ENCODE measurements around the gene DOCK4. TPM values are rescaled to one million over a fixed set of nuclear protein-coding genes. Genes with fewer than 3 reads are reported as not detected.

DOCK4 gene
- total and polyA plus RNA-seq, 9 donors = 8.2 to 14.0 (median 10.0) TPM

DNA sequence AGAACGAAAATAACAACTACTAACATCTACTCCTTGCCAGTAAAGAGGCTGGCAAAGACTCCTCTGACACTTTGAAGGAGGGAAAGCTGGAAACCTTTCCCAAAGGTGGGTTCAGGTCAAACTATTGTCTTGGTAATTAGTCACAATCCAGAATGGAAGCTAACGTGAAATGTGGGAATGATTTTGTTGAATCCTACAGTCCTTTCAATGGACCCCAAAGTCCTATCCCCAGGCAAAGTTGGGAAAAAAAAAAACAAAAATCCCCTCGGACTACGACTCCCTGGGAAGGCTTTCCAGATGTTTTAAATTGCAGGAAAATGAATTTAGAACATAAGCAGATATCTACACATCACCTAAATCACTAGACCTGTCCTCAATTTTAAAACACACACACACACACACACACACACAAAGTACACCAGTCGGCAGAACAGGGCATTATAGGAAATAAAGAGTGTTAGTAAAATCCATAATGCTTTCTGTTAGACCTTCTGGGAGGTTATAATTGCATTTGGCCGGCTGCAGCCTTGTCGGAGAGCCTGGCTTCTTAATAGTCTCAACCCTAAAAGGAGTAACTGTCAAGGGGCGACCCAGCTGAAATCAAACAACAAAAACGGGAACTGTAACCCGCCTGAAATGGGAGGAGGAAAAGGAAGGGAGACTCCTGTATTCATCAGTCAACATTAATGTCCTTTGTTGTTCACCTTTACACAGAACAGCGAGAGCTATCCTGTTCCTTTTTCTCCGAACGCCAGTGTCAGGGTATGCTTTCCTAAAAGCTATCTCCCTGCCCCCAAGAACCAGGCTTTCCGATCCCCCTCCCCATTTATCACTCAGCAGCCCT lies 1.5 kb downstream of the DOCK4 start:
- no peaks in the 10 kb centered on the region for H3K9me3 ChIP-seq (replicated peaks; ENCODE audit: control insufficient read depth, low read depth, low read length)
- peaks cover 5% of the 10 kb centered on the region for H3K27me3 ChIP-seq (ENCODE audit: control insufficient read depth, insufficient read depth, low read length)
- peak overlapping the region; percentile 70 for H3K27ac ChIP-seq (ENCODE audit: low read length)
- peak; percentile 50 for DNase-seq
- peak overlapping the region; percentile 97 for H3K4me3 ChIP-seq (ENCODE audit: low read length)
- no peaks in the 10 kb centered on the region for H3K36me3 ChIP-seq (ENCODE audit: control insufficient read depth, insufficient read depth, low read length)
- peaks cover 7% of the 10 kb centered on the region for H3K4me1 ChIP-seq (ENCODE audit: control insufficient read depth, insufficient read depth, low read length)
- 0% methylated on average over 3 of the region's 14 CpGs for WGBS (ENCODE audit: insufficient coverage)

DNA sequence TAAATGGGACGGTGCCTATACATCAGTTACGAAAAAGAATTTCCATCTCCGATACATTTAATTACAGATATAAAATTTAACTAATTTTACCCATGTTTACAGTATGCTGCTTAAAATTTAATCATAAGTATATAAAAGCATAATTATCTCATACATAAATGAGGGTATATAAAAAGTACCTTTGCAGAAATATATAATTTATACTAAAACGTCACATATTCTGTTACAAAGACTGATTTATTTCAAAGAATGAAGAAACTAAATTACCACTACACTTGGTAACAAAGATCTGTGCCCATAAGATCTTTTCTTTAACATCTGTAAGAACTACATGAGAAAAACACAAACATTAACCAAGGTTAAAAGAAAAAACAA lies 2.8 kb downstream of the DOCK4 start:
- H3K4me3 ChIP-seq (ENCODE audit: low read length) = no peak overlapping the region
- H3K27me3 ChIP-seq (ENCODE audit: control insufficient read depth, insufficient read depth, low read length) = peaks cover 5% of the 10 kb centered on the region
- H3K9me3 ChIP-seq (replicated peaks; ENCODE audit: control insufficient read depth, low read depth, low read length) = no peaks in the 10 kb centered on the region
- H3K36me3 ChIP-seq (ENCODE audit: control insufficient read depth, insufficient read depth, low read length) = no peaks in the 10 kb centered on the region
- H3K27ac ChIP-seq (ENCODE audit: low read length) = no peak overlapping the region
- H3K4me1 ChIP-seq (ENCODE audit: control insufficient read depth, insufficient read depth, low read length) = peaks cover 7% of the 10 kb centered on the region
- WGBS (ENCODE audit: insufficient coverage) = no CpG with 5 or more reads among the region's 4 CpGs
- DNase-seq = no peak

DNA sequence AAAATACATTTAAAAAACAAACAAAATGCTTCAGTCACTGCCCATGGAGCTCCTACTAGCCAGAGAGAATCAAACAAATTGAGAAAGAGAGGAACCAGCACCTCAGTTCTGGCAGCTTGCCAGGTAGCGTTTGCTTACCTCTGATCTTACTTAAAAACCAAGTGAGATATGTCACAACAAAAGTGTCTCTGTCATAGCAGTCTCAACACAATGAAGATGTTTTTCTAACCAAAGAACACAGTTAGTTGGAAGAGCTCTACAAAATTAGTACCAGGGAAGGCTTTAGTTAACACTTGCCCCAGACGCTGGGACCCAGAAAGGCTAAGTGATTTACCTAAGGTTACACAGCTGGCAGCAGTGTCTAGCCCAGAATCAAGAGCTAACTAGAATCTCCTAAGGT lies 3.4 kb downstream of the DOCK4 start:
- peak; percentile 22 for DNase-seq
- peaks cover 7% of the 10 kb centered on the region for H3K4me1 ChIP-seq (ENCODE audit: control insufficient read depth, insufficient read depth, low read length)

DNA sequence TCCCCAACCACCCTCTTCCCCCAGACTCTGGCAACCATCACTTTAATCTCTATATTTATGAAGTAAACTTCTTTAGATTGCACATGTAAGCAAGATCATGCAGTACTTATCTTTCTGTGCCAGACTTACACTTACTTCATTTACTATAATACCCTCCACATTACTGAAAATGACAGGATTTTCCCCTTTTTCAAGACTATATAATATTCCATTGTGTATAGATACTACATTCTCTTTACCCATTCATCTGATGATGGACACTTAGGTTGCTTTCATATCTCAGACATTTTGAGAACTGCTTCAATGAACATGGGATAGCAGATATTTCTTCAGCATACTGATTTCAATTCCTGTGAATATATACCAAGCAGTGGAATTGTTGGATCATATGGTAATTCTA lies 4.4 kb downstream of the DOCK4 start:
- Histone ChIP-seq H3K27me3 (ENCODE audit: control insufficient read depth, insufficient read depth, low read length) (peaks cover 5% of the 10 kb centered on the region), H3K4me1 (ENCODE audit: control insufficient read depth, insufficient read depth, low read length) (peaks cover 7% of the 10 kb centered on the region), H3K4me3 (ENCODE audit: low read length) (no peak overlapping the region)

More for the DNA sequence above, 3.4 kb downstream of the DOCK4 start:
- Histone ChIP-seq H3K36me3 (ENCODE audit: control insufficient read depth, insufficient read depth, low read length) (no peaks in the 10 kb centered on the region), H3K4me3 (ENCODE audit: low read length) (no peak overlapping the region), H3K27ac (ENCODE audit: low read length) (no peak overlapping the region), H3K27me3 (ENCODE audit: control insufficient read depth, insufficient read depth, low read length) (peaks cover 5% of the 10 kb centered on the region), H3K9me3 (replicated peaks; ENCODE audit: control insufficient read depth, low read depth, low read length) (no peaks in the 10 kb centered on the region)
- 71% methylated on average over 1 of the region's 2 CpGs for WGBS (ENCODE audit: insufficient coverage)

DNA sequence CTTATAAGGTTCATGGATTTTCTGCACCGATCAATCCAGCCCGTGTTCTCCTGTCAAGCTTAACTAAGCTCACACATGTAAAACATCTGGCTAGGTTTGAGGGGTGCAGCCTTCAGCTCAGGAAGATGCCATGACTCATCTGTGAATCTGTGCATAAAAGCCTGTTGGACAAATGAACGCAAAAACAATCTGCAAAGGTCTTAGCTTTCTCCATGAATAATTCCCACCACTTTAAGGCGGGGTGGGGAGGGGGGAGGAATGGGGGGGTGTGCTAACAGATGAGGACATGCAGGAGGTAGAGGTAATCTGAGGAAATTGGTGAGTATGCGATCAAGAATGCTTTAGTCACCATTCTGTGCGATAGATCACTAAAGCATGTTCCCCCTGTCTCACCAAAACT lies 4.8 kb downstream of the DOCK4 start:
- Histone ChIP-seq H3K4me3 (ENCODE audit: low read length) (no peak overlapping the region), H3K4me1 (ENCODE audit: control insufficient read depth, insufficient read depth, low read length) (peaks cover 7% of the 10 kb centered on the region), H3K27me3 (ENCODE audit: control insufficient read depth, insufficient read depth, low read length) (peaks cover 5% of the 10 kb centered on the region), H3K9me3 (replicated peaks; ENCODE audit: control insufficient read depth, low read depth, low read length) (no peaks in the 10 kb centered on the region), H3K27ac (ENCODE audit: low read length) (no peak overlapping the region), H3K36me3 (ENCODE audit: control insufficient read depth, insufficient read depth, low read length) (no peaks in the 10 kb centered on the region)
- DNase-seq = no peak
- WGBS (ENCODE audit: insufficient coverage) = 80% methylated on average over 1 of the region's 6 CpGs

More for the DNA sequence above, 4.4 kb downstream of the DOCK4 start:
- DNase-seq = no peak
- H3K36me3 ChIP-seq (ENCODE audit: control insufficient read depth, insufficient read depth, low read length) = no peaks in the 10 kb centered on the region
- H3K27ac ChIP-seq (ENCODE audit: low read length) = no peak overlapping the region
- no peaks in the 10 kb centered on the region for H3K9me3 ChIP-seq (replicated peaks; ENCODE audit: control insufficient read depth, low read depth, low read length)

DNA sequence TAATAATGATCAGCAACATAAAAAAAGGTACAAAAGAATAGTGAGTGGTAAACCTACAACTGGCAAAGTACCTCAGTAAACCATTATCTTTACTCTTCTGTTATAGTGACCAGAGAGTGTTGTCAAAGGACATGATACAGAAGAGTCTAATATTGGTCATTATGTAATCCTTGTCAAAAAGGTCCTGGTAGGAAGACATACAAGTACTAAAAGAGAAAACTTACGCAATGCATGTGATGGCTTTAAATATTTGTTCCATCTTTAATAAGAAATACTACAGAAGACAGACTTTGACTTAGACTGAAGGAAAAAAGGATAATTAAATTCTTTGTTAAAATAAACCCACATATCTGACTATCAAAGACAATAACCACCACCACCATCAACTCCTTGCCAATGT lies 6.5 kb downstream of the DOCK4 start:
- peaks cover 5% of the 10 kb centered on the region for H3K27me3 ChIP-seq (ENCODE audit: control insufficient read depth, insufficient read depth, low read length)
- no CpG with 5 or more reads among the region's 1 CpG for WGBS (ENCODE audit: insufficient coverage)
- H3K9me3 ChIP-seq (replicated peaks; ENCODE audit: control insufficient read depth, low read depth, low read length) = no peaks in the 10 kb centered on the region
- H3K36me3 ChIP-seq (ENCODE audit: control insufficient read depth, insufficient read depth, low read length) = no peaks in the 10 kb centered on the region
- no peak overlapping the region for H3K4me3 ChIP-seq (ENCODE audit: low read length)
- H3K27ac ChIP-seq (ENCODE audit: low read length) = no peak overlapping the region
- H3K4me1 ChIP-seq (ENCODE audit: control insufficient read depth, insufficient read depth, low read length) = peaks cover 7% of the 10 kb centered on the region
- no peak for DNase-seq

DNA sequence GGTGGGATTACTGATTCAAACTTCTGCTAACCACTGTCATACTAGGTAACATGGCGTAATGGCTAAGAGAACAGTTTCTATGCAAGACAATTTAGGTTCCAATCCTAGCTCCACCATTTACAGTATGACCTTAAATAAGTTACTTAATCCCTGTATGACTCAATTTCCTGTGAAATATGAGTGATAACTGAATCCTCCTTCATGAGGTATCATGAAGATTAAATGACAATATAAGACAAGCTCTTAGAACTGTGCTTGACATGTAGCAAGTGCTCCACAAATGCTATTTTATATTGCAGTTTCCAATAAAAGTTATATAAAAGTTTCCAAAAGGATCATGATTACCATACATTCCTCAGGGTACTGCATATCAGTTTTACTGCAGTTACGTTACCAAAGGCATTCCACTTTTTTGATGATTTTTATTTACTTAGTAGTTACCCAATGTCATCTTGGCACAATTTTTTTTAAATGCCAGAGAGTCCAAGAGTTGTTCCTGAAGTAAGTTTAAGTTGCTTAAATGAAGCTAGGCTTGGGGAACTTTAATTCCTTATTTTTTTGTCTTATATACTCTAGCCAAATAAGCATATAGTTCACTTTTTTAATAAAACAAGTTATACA lies 7.1 kb downstream of the DOCK4 start:
- DNase-seq = no peak
- Histone ChIP-seq H3K4me1 (ENCODE audit: control insufficient read depth, insufficient read depth, low read length) (peaks cover 4% of the 10 kb centered on the region), H3K27ac (ENCODE audit: low read length) (no peak overlapping the region), H3K4me3 (ENCODE audit: low read length) (no peak overlapping the region), H3K36me3 (ENCODE audit: control insufficient read depth, insufficient read depth, low read length) (no peaks in the 10 kb centered on the region), H3K9me3 (replicated peaks; ENCODE audit: control insufficient read depth, low read depth, low read length) (no peaks in the 10 kb centered on the region), H3K27me3 (ENCODE audit: control insufficient read depth, insufficient read depth, low read length) (peaks cover 4% of the 10 kb centered on the region)
- no CpG with 5 or more reads among the region's 2 CpGs for WGBS (ENCODE audit: insufficient coverage)

DNA sequence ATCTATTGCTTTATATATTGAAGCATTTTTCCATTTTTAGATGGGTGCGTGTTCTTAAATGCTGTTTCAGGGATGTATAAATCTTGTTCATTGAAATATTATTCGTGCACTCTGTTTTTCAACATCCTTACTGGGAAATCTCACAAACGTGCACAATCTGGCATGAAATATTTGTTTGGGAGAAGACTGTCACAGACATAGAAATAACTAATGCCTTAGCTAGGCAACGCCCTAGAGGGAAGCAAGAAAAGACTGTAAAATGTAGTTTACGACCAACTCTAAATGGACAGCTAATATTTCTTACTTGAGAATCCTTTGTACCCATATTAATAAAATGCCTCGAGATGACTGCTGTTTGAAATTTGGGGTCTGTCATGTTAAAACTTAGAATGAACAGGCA lies 8.9 kb downstream of the DOCK4 start:
- Histone ChIP-seq H3K27ac (ENCODE audit: low read length) (no peak overlapping the region), H3K4me1 (ENCODE audit: control insufficient read depth, insufficient read depth, low read length) (no peaks in the 10 kb centered on the region), H3K9me3 (replicated peaks; ENCODE audit: control insufficient read depth, low read depth, low read length) (peaks cover 2% of the 10 kb centered on the region), H3K36me3 (ENCODE audit: control insufficient read depth, insufficient read depth, low read length) (no peaks in the 10 kb centered on the region), H3K27me3 (ENCODE audit: control insufficient read depth, insufficient read depth, low read length) (no peaks in the 10 kb centered on the region), H3K4me3 (ENCODE audit: low read length) (no peak overlapping the region)
- WGBS (ENCODE audit: insufficient coverage) = no CpG with 5 or more reads among the region's 6 CpGs
- no peak for DNase-seq

DNA sequence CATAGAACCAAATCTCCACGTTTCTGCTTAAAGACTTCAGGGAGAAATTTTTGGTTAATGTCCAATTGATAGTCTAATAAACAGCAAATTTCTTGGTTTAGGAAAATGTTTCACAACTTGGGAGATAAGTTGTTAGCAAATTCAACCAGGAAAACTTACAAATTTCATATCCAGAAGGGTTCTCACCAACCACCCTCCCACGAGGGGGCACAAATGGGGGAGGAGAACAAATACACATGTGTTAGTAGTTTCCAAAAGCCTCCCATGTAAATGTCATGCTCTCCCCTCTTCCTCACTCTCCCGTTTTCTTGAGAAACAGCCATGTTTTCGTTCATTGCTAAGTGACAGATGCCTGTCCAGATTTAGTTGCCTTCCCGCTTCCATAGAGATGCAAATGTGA lies 10.5 kb downstream of the DOCK4 start:
- no peaks in the 10 kb centered on the region for H3K27me3 ChIP-seq (ENCODE audit: control insufficient read depth, insufficient read depth, low read length)
- H3K36me3 ChIP-seq (ENCODE audit: control insufficient read depth, insufficient read depth, low read length) = no peaks in the 10 kb centered on the region
- no peaks in the 10 kb centered on the region for H3K4me1 ChIP-seq (ENCODE audit: control insufficient read depth, insufficient read depth, low read length)
- WGBS (ENCODE audit: insufficient coverage) = 87% methylated on average over 3 of the region's 5 CpGs
- H3K27ac ChIP-seq (ENCODE audit: low read length) = no peak overlapping the region
- no peak for DNase-seq
- H3K9me3 ChIP-seq (replicated peaks; ENCODE audit: control insufficient read depth, low read depth, low read length) = peaks cover 2% of the 10 kb centered on the region
- no peak overlapping the region for H3K4me3 ChIP-seq (ENCODE audit: low read length)

DNA sequence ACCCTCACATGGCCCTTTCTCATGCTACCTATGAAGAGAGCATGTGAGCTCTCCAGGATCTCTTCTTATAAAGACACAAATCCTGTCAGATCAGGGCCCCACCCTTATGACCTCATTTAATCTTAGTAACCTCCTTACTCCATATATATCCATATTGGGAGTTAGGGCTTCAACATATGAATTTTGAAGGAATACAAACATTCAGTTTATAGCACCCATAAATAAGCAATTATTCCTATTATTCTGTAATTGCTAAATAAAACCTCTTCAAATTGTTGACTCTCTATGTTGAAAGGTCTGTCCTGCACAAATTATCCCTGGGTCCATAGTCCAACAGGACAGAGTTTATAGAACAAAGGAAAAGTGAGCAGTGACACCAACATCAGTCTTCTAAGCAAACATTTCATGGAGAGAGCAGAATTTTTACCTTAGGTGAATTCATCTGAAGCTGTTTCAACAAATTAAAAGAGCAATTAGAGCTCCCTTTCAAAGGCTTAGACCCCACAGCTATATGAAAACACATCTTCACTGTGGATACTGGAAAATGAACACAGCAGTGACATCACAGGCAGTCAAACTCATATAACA lies 12.2 kb downstream of the DOCK4 start:
- peaks cover 2% of the 10 kb centered on the region for H3K9me3 ChIP-seq (replicated peaks; ENCODE audit: control insufficient read depth, low read depth, low read length)
- H3K27me3 ChIP-seq (ENCODE audit: control insufficient read depth, insufficient read depth, low read length) = no peaks in the 10 kb centered on the region
- H3K4me3 ChIP-seq (ENCODE audit: low read length) = no peak overlapping the region
- H3K36me3 ChIP-seq (ENCODE audit: control insufficient read depth, insufficient read depth, low read length) = no peaks in the 10 kb centered on the region
- no peak for DNase-seq
- no peak overlapping the region for H3K27ac ChIP-seq (ENCODE audit: low read length)
- no peaks in the 10 kb centered on the region for H3K4me1 ChIP-seq (ENCODE audit: control insufficient read depth, insufficient read depth, low read length)
